IMR-90 (cell line): ENCODE results near the gene METTL4. TPM values are rescaled to one million over a fixed set of nuclear protein-coding genes. Genes with fewer than 3 reads are reported as not detected.

Experiments used
- ATAC-seq: fragments of 200-7000 bp; cut with Tn5 transposase; 2 replicates; pipeline ENCODE4 v1.9.1; 2020; ENCODE audit warnings: low read depth, mild to moderate bottlenecking, moderate library complexity
- BruUV-seq: library from RNA; stranded (reverse); fragments of 400-500 nt; replicated peaks from 2 replicates; lab custom pipeline; 2021; lab: Mats Ljungman, UMichigan
- CTCF ChIA-PET: fragments of 300-600 bp; formaldehyde crosslinking; extraction: SDS; loops from one replicate; lab custom pipeline; 2021; ENCODE audit warnings: antibody characterized with exemption; lab: Yijun Ruan, JAX
- POLR2A ChIA-PET: fragments of 300-600 bp; sonication (Branson Sonifier 250); formaldehyde crosslinking; loops from one replicate; lab custom pipeline; 2022; ENCODE audit warnings: antibody characterized with exemption; ENCODE audit not compliant: unreplicated experiment; lab: Charles Lee
- DNase-seq: peaks from one replicate; pipeline ENCODE4 v3.0.0; 2013
- H2AFZ ChIP-seq: replicated peaks from 2 replicates; pipeline ENCODE3; 2013; ENCODE audit warnings: low read length, mild to moderate bottlenecking; ENCODE audit not compliant: poor library complexity
- H2AK5ac ChIP-seq: 2 replicates; pipeline ENCODE4 v1.6.1; 2013; ENCODE audit warnings: low read depth, low read length, inconsistent platforms
- H2AK9ac ChIP-seq: replicated peaks from 2 replicates; pipeline ENCODE3; 2013; ENCODE audit warnings: mild to moderate bottlenecking, low read depth, low read length, moderate library complexity; ENCODE audit not compliant: poor library complexity
- H2BK120ac ChIP-seq: 2 replicates; pipeline ENCODE4 v1.6.1; 2013; ENCODE audit warnings: low read depth, low read length, inconsistent platforms
- H2BK15ac ChIP-seq: 3 replicates; pipeline ENCODE4 v1.6.1; 2013; ENCODE audit warnings: low read depth, low read length, inconsistent platforms
- H2BK20ac ChIP-seq: 2 replicates; pipeline ENCODE4 v1.6.1; 2013; ENCODE audit warnings: low read depth, mild to moderate bottlenecking, inconsistent platforms, low read length, moderate library complexity
- H2BK5ac ChIP-seq: 2 replicates; pipeline ENCODE4 v1.6.1; 2013; ENCODE audit warnings: mild to moderate bottlenecking, low read depth, low read length, inconsistent platforms; ENCODE audit not compliant: poor library complexity, severe bottlenecking
- H3K14ac ChIP-seq: replicated peaks from 2 replicates; pipeline ENCODE4 v1.6.1; 2013; ENCODE audit warnings: low read depth, low read length, inconsistent platforms
- H3K18ac ChIP-seq: 2 replicates; pipeline ENCODE4 v1.6.1; 2013; ENCODE audit warnings: low read depth, low read length, control low read depth
- H3K23ac ChIP-seq: 2 replicates; pipeline ENCODE4 v1.6.1; 2013; ENCODE audit warnings: low read depth, low read length, inconsistent platforms
- H3K27ac ChIP-seq: 2 replicates; pipeline ENCODE4 v1.5.1; 2013; ENCODE audit warnings: mild to moderate bottlenecking, control low read depth, low read length; ENCODE audit not compliant: insufficient read depth
- H3K27me3 ChIP-seq: 2 replicates; pipeline ENCODE4 v1.6.1; 2013; ENCODE audit warnings: low read length; ENCODE audit not compliant: control insufficient read depth, insufficient read depth
- H3K36me3 ChIP-seq: 2 replicates; pipeline ENCODE4 v1.6.1; 2013; ENCODE audit warnings: low read length, mixed read lengths; ENCODE audit not compliant: control insufficient read depth, insufficient read depth
- H3K4ac ChIP-seq: 2 replicates; pipeline ENCODE4 v1.6.1; 2013; ENCODE audit warnings: low read depth, low read length, inconsistent platforms
- H3K4me1 ChIP-seq: 2 replicates; pipeline ENCODE4 v1.6.1; 2013; ENCODE audit warnings: low read length, mixed read lengths; ENCODE audit not compliant: control insufficient read depth, insufficient read depth
- H3K4me2 ChIP-seq: 2 replicates; pipeline ENCODE4 v1.6.1; 2013; ENCODE audit warnings: low read depth, mild to moderate bottlenecking, control low read depth, low read length, moderate library complexity
- H3K4me3 ChIP-seq: 2 replicates; pipeline ENCODE4 v1.5.1; 2013; ENCODE audit warnings: low read depth, mild to moderate bottlenecking, control low read depth, low read length, moderate library complexity; ENCODE audit not compliant: insufficient read depth
- H3K56ac ChIP-seq: 2 replicates; pipeline ENCODE4 v1.6.1; 2013; ENCODE audit warnings: low read length, inconsistent platforms; ENCODE audit not compliant: insufficient read depth; ENCODE audit errors: extremely low read depth
- H3K79me1 ChIP-seq, 2 experiments: 2 replicates each; pipeline ENCODE4 v1.6.1; 2013; ENCODE audit warnings: low read length in 2 of 2, inconsistent platforms in 1 of 2, low read depth in 1 of 2
- H3K9ac ChIP-seq: 2 replicates; pipeline ENCODE4 v1.6.1; 2013; ENCODE audit warnings: low read depth, low read length, control low read depth
- H3K9me1 ChIP-seq: 2 replicates; pipeline ENCODE4 v1.6.1; 2013; ENCODE audit warnings: low read length, inconsistent platforms; ENCODE audit not compliant: insufficient read depth
- H3K9me3 ChIP-seq: 2 replicates; pipeline ENCODE4 v1.6.1; 2013; ENCODE audit warnings: low read length; ENCODE audit not compliant: control insufficient read depth, insufficient read depth
- H4K20me1 ChIP-seq: 2 replicates; pipeline ENCODE4 v1.6.1; 2013; ENCODE audit warnings: low read length, inconsistent platforms; ENCODE audit not compliant: insufficient read depth
- H4K5ac ChIP-seq: 2 replicates; pipeline ENCODE4 v1.6.1; 2013; ENCODE audit warnings: mild to moderate bottlenecking, low read depth, low read length, control low read depth
- H4K8ac ChIP-seq, 2 experiments: 2 replicates each; pipeline ENCODE4 v1.6.1; 2013; ENCODE audit warnings: low read depth in 2 of 2, low read length in 2 of 2, control low read depth in 1 of 2, inconsistent platforms in 1 of 2
- H4K91ac ChIP-seq: 2 replicates; pipeline ENCODE4 v1.6.1; 2013; ENCODE audit warnings: low read depth, low read length, inconsistent platforms; ENCODE audit not compliant: insufficient read depth
- BHLHE40 ChIP-seq: fragments of 150-350 bp; IDR thresholded peaks from 2 replicates; pipeline ENCODE4 v1.6.1; 2016; ENCODE audit warnings: mild to moderate bottlenecking, low read depth, low read length
- CEBPB ChIP-seq: IDR thresholded peaks from 2 replicates; pipeline ENCODE4 v1.6.1; 2012; ENCODE audit warnings: low read depth, low read length, improper control_type of control experiment
- CHD1 ChIP-seq: IDR thresholded peaks from 2 replicates; pipeline ENCODE4 v1.6.1; 2012; ENCODE audit warnings: low read depth, low read length, improper control_type of control experiment
- MAFK ChIP-seq: IDR thresholded peaks from 2 replicates; pipeline ENCODE4 v1.6.1; 2012; ENCODE audit warnings: low read depth, low read length, improper control_type of control experiment
- MXI1 ChIP-seq: IDR thresholded peaks from 2 replicates; pipeline ENCODE4 v1.6.1; 2012; ENCODE audit warnings: low read depth, mild to moderate bottlenecking, low read length, moderate library complexity, borderline replicate concordance
- NFE2L2 ChIP-seq: fragments of 150-350 bp; IDR thresholded peaks from 2 replicates; pipeline ENCODE4 v1.6.1; 2016; ENCODE audit warnings: low read depth, mild to moderate bottlenecking, low read length
- POLR2A ChIP-seq: IDR thresholded peaks from 2 replicates; pipeline ENCODE4 v1.6.1; 2012; ENCODE audit warnings: mild to moderate bottlenecking, low read depth, low read length
- RAD21 ChIP-seq: IDR thresholded peaks from 2 replicates; pipeline ENCODE4 v1.6.1; 2012; ENCODE audit warnings: low read length, improper control_type of control experiment
- RCOR1 ChIP-seq: IDR thresholded peaks from 2 replicates; pipeline ENCODE4 v1.6.1; 2012; ENCODE audit warnings: mild to moderate bottlenecking, low read length, improper control_type of control experiment; ENCODE audit not compliant: insufficient replicate concordance
- RFX5 ChIP-seq: IDR thresholded peaks from 2 replicates; pipeline ENCODE4 v1.8.0; 2012; ENCODE audit warnings: low read depth, mild to moderate bottlenecking, low read length, moderate library complexity
- SMC3 ChIP-seq: fragments of 150-350 bp; IDR thresholded peaks from 2 replicates; pipeline ENCODE4 v1.6.1; 2016; ENCODE audit warnings: low read depth, mild to moderate bottlenecking, antibody characterized with exemption, low read length, moderate library complexity
- WGBS, 2 experiments: methylation state at CpG; one replicate each; pipeline versions ENCODE4 v1.1.5 to v1.1.7; 2013; ENCODE audit warnings: missing lambda C conversion rate in 2 of 2; ENCODE audit not compliant: insufficient read length in 1 of 2; ENCODE audit errors: extremely low coverage in 2 of 2; 5-methylcytosine and 5-hydroxymethylcytosine counted together
- dilution Hi-C: fragments of 300-500 bp; cut with HindIII; formaldehyde crosslinking; loops from one replicate; pipeline ENCODE4 v1.14.3; 2018; ENCODE audit warnings: low sequenced_read_pairs; ENCODE audit not compliant: unreplicated experiment
- in situ Hi-C: fragments of 300-500 bp; cut with MboI; formaldehyde crosslinking; loops from 3 replicates; pipeline ENCODE4 v1.14.3; 2019; ENCODE audit warnings: low sequenced_read_pairs, inconsistent platforms, mixed read lengths
- intact Hi-C: fragments of 100-400 bp; cut with micrococcal nuclease; formaldehyde crosslinking; loops from 2 replicates; pipeline ENCODE4 v1.10.0; 2022
- polyA plus RNA-seq, 3 experiments: library from polyadenylated mRNA; depleted of rRNA; stranded (reverse); fragments of >200 nt; gene quantifications; 2 replicates each; pipeline ENCODE4 v1.2.3, GENCODE V29; 2012; ENCODE audit warnings: low replicate concordance in 1 of 3
- total RNA-seq: library from RNA; depleted of rRNA; stranded (reverse); fragments of >200 nt; gene quantifications from 2 replicates; pipeline ENCODE4 v1.2.3, GENCODE V29; 2012
- TF ChIP-seq, protein P1 (sequence below): conservative IDR thresholded peaks from 2 replicates; pipeline ENCODE4 v1.5.1; 2012; ENCODE audit warnings: mild to moderate bottlenecking, low read depth, low read length, improper control_type of control experiment
- TF ChIP-seq, protein P2 (sequence below): fragments of 150-350 bp; IDR thresholded peaks from 2 replicates; pipeline ENCODE4 v1.6.1; 2016; ENCODE audit warnings: low read depth, mild to moderate bottlenecking, low read length, moderate library complexity, borderline replicate concordance
- TF ChIP-seq, protein P3 (sequence below): fragments of 150-350 bp; IDR thresholded peaks from 2 replicates; pipeline ENCODE4 v1.6.1; 2017; ENCODE audit warnings: mild to moderate bottlenecking, antibody characterized with exemption, low read length, low read depth

Gene METTL4
- total and polyA plus RNA-seq, 2 of the 4 experiments (the other 2 are of a cell fraction) = 4.9 to 5.4 TPM

- peak overlapping the region; percentile 83 for H2BK5ac ChIP-seq
- H4K91ac ChIP-seq = no peak overlapping the region
- DNase-seq (no peak), ATAC-seq (no peak)
- no peak overlapping the region for H2BK20ac ChIP-seq
- H3K4me1 ChIP-seq = 0 out of 2 replicates have a peak, but pooled peaks cover 3% of the 10 kb centered on the region
- H3K9me3 ChIP-seq = no peaks in the 10 kb centered on the region
- H2AK5ac ChIP-seq = no peak overlapping the region
- ChIA-PET CTCF (interaction anchor here (1.2 kb wide), 1 partner anchor 10 kb away, joined by 4 read pairs; no protein-coding TSS in a partner anchor), POLR2A (no interaction called here)
- no peak overlapping the region for H3K4ac ChIP-seq
- H2BK15ac ChIP-seq = no peak overlapping the region
- H3K27ac ChIP-seq = peak overlapping the region; percentile 23; the same call in 1 of the 2 replicates
- peaks cover 3% of the 10 kb centered on the region; the same call in 1 of the 2 replicates for H3K36me3 ChIP-seq
- no peaks in the 10 kb centered on the region for H4K20me1 ChIP-seq
- H2BK120ac ChIP-seq = no peak overlapping the region
- BruUV-seq = no TSS peak
- no peak overlapping the region for H3K4me3 ChIP-seq
- no peaks in the 10 kb centered on the region for H3K27me3 ChIP-seq
- peaks cover 0 to 12% of the 10 kb centered on the region in 2 experiments; a peak in 2 of 4 replicates for H3K79me1 ChIP-seq
- peak overlapping the region; percentile 78 for H3K4me2 ChIP-seq
- H3K23ac ChIP-seq = no peak overlapping the region
- peak overlapping the region; percentile 73; the same call in 1 of the 2 replicates for H3K18ac ChIP-seq
- H3K9me1 ChIP-seq = peaks cover 5% of the 10 kb centered on the region; the same call in 1 of the 2 replicates
- no peak overlapping the region for H3K9ac ChIP-seq
- H2AFZ ChIP-seq = no peak overlapping the region
- H3K56ac ChIP-seq = no peak overlapping the region
- no peak overlapping the region for H2AK9ac ChIP-seq
- intact Hi-C loops (no loop called here), in situ Hi-C loops (no loop called here), dilution Hi-C loops (no loop called here)
- no peak overlapping the region for H4K5ac ChIP-seq
- WGBS, 2 experiments = no CpG with 5 or more reads among the region's 2 CpGs
- no peak overlapping the region for H3K14ac ChIP-seq
- TF ChIP-seq, protein P1, sequence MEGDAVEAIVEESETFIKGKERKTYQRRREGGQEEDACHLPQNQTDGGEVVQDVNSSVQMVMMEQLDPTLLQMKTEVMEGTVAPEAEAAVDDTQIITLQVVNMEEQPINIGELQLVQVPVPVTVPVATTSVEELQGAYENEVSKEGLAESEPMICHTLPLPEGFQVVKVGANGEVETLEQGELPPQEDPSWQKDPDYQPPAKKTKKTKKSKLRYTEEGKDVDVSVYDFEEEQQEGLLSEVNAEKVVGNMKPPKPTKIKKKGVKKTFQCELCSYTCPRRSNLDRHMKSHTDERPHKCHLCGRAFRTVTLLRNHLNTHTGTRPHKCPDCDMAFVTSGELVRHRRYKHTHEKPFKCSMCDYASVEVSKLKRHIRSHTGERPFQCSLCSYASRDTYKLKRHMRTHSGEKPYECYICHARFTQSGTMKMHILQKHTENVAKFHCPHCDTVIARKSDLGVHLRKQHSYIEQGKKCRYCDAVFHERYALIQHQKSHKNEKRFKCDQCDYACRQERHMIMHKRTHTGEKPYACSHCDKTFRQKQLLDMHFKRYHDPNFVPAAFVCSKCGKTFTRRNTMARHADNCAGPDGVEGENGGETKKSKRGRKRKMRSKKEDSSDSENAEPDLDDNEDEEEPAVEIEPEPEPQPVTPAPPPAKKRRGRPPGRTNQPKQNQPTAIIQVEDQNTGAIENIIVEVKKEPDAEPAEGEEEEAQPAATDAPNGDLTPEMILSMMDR = no peak
- no peak for TF ChIP-seq RAD21
- no peak for TF ChIP-seq CEBPB
- TF ChIP-seq, protein P2, sequence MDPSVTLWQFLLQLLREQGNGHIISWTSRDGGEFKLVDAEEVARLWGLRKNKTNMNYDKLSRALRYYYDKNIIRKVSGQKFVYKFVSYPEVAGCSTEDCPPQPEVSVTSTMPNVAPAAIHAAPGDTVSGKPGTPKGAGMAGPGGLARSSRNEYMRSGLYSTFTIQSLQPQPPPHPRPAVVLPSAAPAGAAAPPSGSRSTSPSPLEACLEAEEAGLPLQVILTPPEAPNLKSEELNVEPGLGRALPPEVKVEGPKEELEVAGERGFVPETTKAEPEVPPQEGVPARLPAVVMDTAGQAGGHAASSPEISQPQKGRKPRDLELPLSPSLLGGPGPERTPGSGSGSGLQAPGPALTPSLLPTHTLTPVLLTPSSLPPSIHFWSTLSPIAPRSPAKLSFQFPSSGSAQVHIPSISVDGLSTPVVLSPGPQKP = no peak
- no peak for TF ChIP-seq RCOR1
- no peak for TF ChIP-seq CHD1
- TF ChIP-seq MXI1 = no peak
- no peak for TF ChIP-seq POLR2A
- TF ChIP-seq NFE2L2 = no peak
- TF ChIP-seq RFX5 = no peak
- no peak for TF ChIP-seq SMC3
- TF ChIP-seq, protein P3, sequence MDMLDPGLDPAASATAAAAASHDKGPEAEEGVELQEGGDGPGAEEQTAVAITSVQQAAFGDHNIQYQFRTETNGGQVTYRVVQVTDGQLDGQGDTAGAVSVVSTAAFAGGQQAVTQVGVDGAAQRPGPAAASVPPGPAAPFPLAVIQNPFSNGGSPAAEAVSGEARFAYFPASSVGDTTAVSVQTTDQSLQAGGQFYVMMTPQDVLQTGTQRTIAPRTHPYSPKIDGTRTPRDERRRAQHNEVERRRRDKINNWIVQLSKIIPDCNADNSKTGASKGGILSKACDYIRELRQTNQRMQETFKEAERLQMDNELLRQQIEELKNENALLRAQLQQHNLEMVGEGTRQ = no peak
- TF ChIP-seq MAFK = no peak
- TF ChIP-seq BHLHE40 = no peak
- H4K8ac ChIP-seq = no peak overlapping the region
Observed at GRCh38 chr18:2606335-2606734, 35.0 kb upstream of the METTL4 start.
